Measurements from ENCODE around the gene CLK3. TPM values are rescaled to one million over a fixed set of nuclear protein-coding genes. Genes with fewer than 3 reads are reported as not detected.

The CLK3 gene
- total and polyA plus RNA-seq, 10 of the 15 experiments (the other 5 are each of a cell fraction or from before 2014, with no cell fraction given) = 3.3 to 169 (median 66.2) TPM

- 0 out of 2 replicates have a peak, but pooled peaks have one; percentile 64 for TF ChIP-seq MLLT1 (IDR thresholded peaks at IDR 0.05)
- peak; percentile 98 for TF ChIP-seq NFYB (IDR thresholded peaks at IDR 0.05; ENCODE audit: insufficient read depth, low read depth, low read length)
- TF ChIP-seq CREM (IDR thresholded peaks at IDR 0.05; ENCODE audit: low read depth) = peak; percentile 27; the same call in 1 of the 2 replicates
- peak; percentile 55; the same call in 1 of the 2 replicates for TF ChIP-seq RB1 (IDR thresholded peaks at IDR 0.05; ENCODE audit: borderline replicate concordance)
- TF ChIP-seq IKZF1 (conservative IDR thresholded peaks at IDR 0.05) = 0 out of 2 replicates have a peak, but pooled peaks have one; percentile 33
- TF ChIP-seq FOS (IDR thresholded peaks at IDR 0.05; ENCODE audit: borderline replicate concordance, extremely low read depth, insufficient read length) = peak; percentile 75
- no peak for TF ChIP-seq MTA2 (IDR thresholded peaks at IDR 0.05; ENCODE audit: low read depth)
- TF ChIP-seq EED (IDR thresholded peaks at IDR 0.05; ENCODE audit: low read depth) = 0 out of 2 replicates have a peak, but pooled peaks have one; percentile 18
- peak; percentile 50; the same call in 1 of the 2 replicates for TF ChIP-seq NR2C1 (IDR thresholded peaks at IDR 0.05)
- TF ChIP-seq PAX5 (IDR thresholded peaks at IDR 0.05; ENCODE audit: borderline replicate concordance, low read depth, low read length) = no peak
- peak; percentile 92 for TF ChIP-seq RFX5 (IDR thresholded peaks at IDR 0.05; ENCODE audit: low read depth, low read length)
- TF ChIP-seq BCL11A (IDR thresholded peaks at IDR 0.05; ENCODE audit: low read depth, low read length) = no peak
- TF ChIP-seq CHD1 (IDR thresholded peaks at IDR 0.05; ENCODE audit: low read depth, low read length) = no peak
- TF ChIP-seq, protein P1, sequence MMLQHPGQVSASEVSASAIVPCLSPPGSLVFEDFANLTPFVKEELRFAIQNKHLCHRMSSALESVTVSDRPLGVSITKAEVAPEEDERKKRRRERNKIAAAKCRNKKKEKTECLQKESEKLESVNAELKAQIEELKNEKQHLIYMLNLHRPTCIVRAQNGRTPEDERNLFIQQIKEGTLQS (IDR thresholded peaks at IDR 0.05; ENCODE audit: borderline replicate concordance, extremely low read depth, low read depth, low read length) = peak; percentile 86; the same call in 1 of the 2 replicates
- no peak for TF ChIP-seq JUND (IDR thresholded peaks at IDR 0.05; ENCODE audit: low read depth, low read length)
- peak; percentile 90 for TF ChIP-seq SP1 (IDR thresholded peaks at IDR 0.05; ENCODE audit: low read depth, low read length)
- no peak for TF ChIP-seq SRF (IDR thresholded peaks at IDR 0.05; ENCODE audit: low read depth in 2 of 2, low read length in 2 of 2)
- no peak for TF ChIP-seq KAT2A (conservative IDR thresholded peaks at IDR 0.05; ENCODE audit: control insufficient read depth, low read depth, low read length)
- TF ChIP-seq IRF4 (IDR thresholded peaks at IDR 0.05; ENCODE audit: low read depth, low read length) = no peak
- peak; percentile 88 for TF ChIP-seq IRF3 (IDR thresholded peaks at IDR 0.05)
- TF ChIP-seq, protein P2, sequence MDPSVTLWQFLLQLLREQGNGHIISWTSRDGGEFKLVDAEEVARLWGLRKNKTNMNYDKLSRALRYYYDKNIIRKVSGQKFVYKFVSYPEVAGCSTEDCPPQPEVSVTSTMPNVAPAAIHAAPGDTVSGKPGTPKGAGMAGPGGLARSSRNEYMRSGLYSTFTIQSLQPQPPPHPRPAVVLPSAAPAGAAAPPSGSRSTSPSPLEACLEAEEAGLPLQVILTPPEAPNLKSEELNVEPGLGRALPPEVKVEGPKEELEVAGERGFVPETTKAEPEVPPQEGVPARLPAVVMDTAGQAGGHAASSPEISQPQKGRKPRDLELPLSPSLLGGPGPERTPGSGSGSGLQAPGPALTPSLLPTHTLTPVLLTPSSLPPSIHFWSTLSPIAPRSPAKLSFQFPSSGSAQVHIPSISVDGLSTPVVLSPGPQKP (IDR thresholded peaks at IDR 0.05; ENCODE audit: low read depth, low read length) = no peak
- TF ChIP-seq PRDM15 (CRISPR knock-in tag; IDR thresholded peaks at IDR 0.05) = no peak
Measured at GRCh38 chr15:74598126-74598842, 17.4 kb upstream of the CLK3 start (continued).
